Mononuclear cell (primary cell): ENCODE data around the gene HOXA10. TPM values are rescaled to one million over a fixed set of nuclear protein-coding genes. Genes with fewer than 3 reads are reported as not detected.

Source experiments
- H3K27me3 ChIP-seq: 2 replicates; pipeline ENCODE4 v1.6.0; 2011; ENCODE audit warnings: low read length, control low read depth; ENCODE audit not compliant: insufficient read depth
- H3K4me1 ChIP-seq: 2 replicates; pipeline ENCODE4 v1.5.1; 2011; ENCODE audit warnings: mild to moderate bottlenecking, low read length, control low read depth; ENCODE audit not compliant: insufficient read depth
- H3K4me3 ChIP-seq: 2 replicates; pipeline ENCODE4 v1.5.1; 2011; ENCODE audit warnings: mild to moderate bottlenecking, low read length, moderate library complexity
- H3K9me3 ChIP-seq: 2 replicates; pipeline ENCODE4 v1.5.1; 2011; ENCODE audit warnings: low read depth, mild to moderate bottlenecking, control low read depth, low read length
- total RNA-seq: library from RNA; depleted of rRNA; stranded (reverse); fragments of >200 nt; gene quantifications from one replicate; pipeline ENCODE4 v1.2.3, GENCODE V29; 2012

The HOXA10 gene
- total RNA-seq = 0.63 TPM

DNA sequence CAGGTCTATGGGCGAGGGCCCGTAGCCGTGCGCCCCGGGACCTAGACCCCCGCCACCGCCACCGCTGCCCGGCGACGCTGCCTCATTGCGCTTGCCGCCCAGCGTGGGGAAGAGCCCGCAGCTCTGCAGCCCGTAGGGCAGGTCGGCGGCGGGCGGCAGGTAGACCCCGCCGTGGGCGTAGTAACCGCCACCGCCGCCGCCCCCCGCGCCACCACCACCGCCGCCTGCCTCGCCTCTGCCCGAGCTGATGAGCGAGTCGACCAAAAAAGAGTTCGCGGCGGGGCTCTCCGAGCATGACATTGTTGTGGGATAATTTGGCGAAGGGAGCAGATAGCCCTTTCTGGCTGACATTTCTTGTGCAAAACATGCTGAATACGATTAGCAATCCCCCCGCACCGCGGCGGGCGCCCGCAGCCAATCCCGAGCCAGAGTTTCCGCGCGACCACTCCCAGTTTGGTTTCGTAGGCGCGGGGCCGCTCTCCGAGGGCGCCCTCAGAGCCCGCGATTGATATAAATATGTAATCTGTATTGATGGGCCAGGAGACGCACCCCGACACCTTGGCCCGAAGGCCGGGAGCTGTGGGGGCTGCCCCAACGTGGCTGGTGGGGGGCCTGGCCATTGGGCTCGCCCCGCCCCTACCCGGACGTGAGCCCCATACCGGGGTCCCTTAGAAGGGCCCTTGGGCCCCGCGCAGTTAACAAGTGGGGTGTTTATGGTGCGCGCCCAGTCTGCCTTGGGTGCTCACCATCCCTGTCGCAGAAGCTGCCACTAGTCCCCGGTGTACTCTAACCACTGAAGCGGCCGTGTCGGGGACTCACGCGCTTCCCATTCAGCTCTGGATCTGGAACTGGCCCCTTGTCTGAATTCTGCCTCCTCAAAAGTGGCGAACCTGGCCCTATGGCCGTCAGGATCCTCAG is at the start of gene HOXA10:
Gene HOXA10, minus strand, starts transcription at position 365 of the 918 bp plus-strand sequence. Its CDS starts 14 bp downstream, at position 351.
- H3K27me3 ChIP-seq = peaks cover 90% of the 10 kb centered on the region
- H3K4me1 ChIP-seq = peaks cover 44% of the 10 kb centered on the region
- H3K9me3 ChIP-seq = no peaks in the 10 kb centered on the region
- peak within 1 kb of the TSS; percentile 13 for H3K4me3 ChIP-seq

DNA sequence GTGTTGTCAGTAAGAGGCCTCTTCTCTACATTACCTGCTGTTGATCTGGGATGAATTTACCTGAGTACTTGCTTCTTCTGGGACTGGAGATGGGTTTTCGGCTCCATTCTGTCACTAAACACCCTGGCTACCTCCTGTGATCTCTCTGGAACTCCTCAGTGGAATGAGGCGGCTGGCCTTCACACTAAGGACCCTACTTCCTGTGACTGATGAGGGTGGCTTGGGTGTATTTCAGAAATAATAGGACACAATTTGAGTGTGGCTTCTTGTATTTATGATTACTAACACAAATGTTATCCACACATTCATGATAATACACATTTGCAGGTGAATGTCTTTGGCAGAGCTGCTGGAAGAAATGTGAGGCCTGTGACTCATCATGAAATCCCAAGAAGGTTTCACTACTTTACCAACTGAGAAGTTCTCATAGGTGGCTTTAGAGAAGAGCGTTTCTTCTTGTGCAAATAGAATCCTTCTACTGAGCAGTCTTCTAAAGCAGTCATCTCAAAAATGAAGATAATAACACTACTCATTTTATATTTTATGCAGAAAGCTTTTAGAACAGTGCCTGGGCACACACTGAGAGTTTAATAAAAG is 47.2 kb upstream of the HOXA10 start:
- Histone ChIP-seq H3K9me3 (no peaks in the 10 kb centered on the region), H3K4me3 (no peak overlapping the region), H3K4me1 (peaks cover 6% of the 10 kb centered on the region), H3K27me3 (peaks cover 95% of the 10 kb centered on the region)

DNA sequence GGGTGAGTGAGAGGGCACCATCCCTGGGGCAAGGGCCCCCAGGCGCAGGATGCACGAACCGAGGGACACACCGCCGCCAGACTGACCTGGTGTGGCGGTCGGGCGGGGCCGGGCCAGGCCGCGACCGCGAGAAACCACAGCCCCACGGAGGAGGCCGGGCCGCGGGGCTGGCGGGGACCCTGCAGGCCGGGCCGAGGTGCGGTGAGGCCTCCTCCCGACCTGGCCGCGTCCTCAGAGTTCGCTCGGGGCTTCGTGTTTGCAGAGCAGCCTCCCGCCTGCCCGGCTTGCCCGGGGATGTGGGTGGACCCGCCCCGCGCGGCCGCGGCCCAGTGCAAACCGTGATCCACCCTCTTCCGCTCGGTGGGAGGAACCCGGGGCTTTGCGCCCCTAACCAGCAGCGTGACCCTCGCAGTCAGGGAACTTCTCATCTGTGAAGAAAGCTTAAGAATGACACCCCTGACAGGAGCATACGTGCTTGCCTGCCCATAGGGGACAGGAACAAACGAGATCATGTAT is 46.4 kb upstream of the HOXA10 start:
- H3K4me1 ChIP-seq = peaks cover 6% of the 10 kb centered on the region
- no peaks in the 10 kb centered on the region for H3K9me3 ChIP-seq
- peaks cover 91% of the 10 kb centered on the region for H3K27me3 ChIP-seq
- H3K4me3 ChIP-seq = no peak overlapping the region

DNA sequence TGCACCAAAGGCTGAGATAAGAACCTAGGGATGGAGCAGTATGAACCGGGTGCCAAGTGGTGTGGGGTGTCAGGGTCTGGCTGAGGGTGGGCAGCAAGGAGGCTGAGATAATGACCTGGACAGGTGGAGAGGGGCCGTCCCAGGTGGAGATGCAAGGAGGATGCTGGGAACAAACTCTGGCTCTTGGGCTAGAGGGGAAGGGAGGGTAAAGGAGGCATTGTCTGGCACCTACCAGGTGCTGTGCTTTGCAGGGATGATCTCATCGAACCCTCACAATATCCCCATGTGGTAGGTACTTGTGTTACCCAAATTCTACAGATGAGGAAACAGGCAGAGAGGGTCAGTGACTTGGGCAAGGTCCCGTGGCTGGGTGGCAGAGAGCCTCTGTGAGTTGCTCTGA is 45.7 kb upstream of the HOXA10 start:
- Histone ChIP-seq H3K4me1 (peaks cover 6% of the 10 kb centered on the region), H3K9me3 (no peaks in the 10 kb centered on the region), H3K4me3 (no peak overlapping the region), H3K27me3 (peaks cover 91% of the 10 kb centered on the region)

DNA sequence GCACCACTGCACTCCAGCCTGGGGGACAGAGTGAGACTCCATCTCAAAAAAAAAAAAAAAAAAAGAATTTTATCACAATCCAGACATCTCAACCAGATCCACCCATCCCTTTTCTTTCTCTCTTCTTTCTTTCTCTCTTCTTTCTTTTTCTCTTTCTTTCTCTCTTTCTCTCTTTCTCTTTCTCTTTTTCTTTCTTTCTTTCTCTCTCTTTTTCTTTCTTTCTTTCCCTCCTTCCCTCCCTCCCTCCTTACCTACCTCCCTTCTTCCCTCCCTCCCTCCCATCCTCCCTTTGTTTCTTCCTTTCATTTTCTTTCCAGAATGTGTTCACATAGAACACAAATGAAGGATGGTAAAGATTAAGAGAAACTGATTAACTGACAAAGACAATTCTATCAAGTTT is 43.8 kb upstream of the HOXA10 start:
- H3K4me1 ChIP-seq = peaks cover 6% of the 10 kb centered on the region
- H3K4me3 ChIP-seq = no peak overlapping the region
- peaks cover 91% of the 10 kb centered on the region for H3K27me3 ChIP-seq
- no peaks in the 10 kb centered on the region for H3K9me3 ChIP-seq

DNA sequence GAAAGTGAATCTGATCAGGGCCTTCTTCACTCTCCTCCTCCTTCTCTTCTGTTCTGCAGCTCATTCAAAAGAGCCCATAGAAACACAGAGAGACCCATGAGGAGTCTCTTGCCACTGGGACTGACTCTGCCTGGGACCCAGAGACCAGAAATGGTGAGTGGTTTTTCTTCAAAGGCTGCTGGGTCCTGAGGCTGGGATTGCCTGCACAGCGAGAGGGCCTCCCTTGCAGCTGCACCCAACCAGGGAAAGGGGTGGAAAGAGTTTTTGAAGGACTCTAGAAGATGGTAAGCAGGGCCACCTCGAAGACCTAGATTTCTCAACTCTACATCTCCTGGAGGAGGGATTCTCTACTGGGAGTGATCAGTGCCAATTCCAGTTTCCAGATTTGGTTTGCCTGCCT is 41.2 kb upstream of the HOXA10 start:
- peaks cover 7% of the 10 kb centered on the region for H3K4me1 ChIP-seq

DNA sequence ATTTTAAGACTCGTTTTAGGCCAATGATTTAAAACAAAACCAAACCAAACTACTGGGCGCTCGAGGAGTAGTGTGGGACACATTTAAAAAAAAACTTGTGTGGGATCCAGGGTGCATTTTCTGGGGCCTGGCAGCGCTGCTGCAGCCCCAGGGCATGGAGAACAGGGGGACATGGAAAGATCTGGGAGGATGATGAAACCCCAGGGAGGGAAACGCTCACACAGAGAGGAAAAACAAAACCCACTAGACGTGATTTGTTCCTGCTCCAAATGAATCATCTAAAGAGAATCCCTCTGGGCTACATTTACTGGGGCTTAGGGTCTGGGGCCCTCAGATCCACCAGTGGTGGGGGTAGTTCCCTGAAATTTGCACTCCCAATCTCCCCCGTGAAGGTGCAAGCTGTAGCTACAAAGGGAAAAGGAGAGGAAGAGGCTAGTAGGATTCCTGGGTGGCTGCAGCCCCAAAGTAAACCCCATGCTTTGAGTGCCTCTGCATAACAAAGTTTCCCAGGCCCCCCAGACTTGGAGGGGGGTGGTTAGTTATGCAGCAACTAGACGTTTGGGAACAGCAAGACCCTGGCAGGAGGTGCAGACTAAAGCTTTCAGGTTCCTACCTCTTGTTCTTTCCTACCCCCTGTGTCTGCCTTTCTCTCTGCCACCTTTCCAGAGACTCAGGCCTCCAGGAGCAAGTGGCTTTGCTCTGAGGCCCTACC is 40.3 kb upstream of the HOXA10 start:
- peaks cover 90% of the 10 kb centered on the region for H3K27me3 ChIP-seq
- no peaks in the 10 kb centered on the region for H3K9me3 ChIP-seq
- H3K4me1 ChIP-seq = peaks cover 8% of the 10 kb centered on the region
- no peak overlapping the region for H3K4me3 ChIP-seq

More for the DNA sequence above, 41.2 kb upstream of the HOXA10 start:
- H3K4me3 ChIP-seq = no peak overlapping the region
- peaks cover 91% of the 10 kb centered on the region for H3K27me3 ChIP-seq
- no peaks in the 10 kb centered on the region for H3K9me3 ChIP-seq

DNA sequence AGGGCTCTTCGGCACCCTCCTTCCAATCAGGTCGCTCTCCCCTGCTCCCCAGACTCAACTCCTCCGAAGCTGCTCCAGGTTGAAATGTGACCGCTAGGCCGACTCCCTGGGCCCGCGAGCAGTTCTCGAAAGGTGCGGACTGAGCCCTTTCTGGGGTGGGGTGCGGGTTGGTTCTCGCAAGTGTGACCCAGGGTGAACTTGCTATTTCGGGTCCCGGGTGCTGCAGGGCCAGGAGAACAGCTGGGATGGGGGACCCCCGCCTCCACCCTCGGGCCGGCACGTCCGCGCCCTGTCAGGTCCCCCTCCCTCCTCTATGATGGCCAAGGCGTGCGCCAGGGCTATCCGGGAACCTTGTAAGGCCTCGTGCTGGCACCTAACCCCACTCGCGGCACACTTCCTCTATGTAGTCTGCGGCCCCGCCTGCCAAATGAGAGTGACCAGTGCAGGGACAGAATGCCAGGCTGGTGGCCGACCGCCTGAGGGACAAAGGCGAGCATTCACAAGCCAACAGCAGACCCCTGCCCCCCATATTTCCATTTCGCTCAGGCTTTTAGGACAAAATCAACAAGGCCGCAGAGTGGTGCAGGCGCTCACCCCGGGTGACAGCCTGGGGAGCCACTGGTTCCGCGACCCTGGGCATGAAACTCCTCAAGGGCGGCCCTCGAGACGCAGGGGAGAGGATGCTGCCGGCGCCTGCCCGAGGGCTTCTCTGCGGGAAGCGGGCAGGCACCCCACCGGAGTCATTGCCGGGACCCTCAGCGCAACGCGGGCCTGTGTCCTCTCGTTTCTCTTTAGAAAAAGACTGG is 39.5 kb upstream of the HOXA10 start:
- Histone ChIP-seq H3K4me1 (peaks cover 8% of the 10 kb centered on the region), H3K4me3 (no peak overlapping the region), H3K9me3 (no peaks in the 10 kb centered on the region), H3K27me3 (peaks cover 91% of the 10 kb centered on the region)

DNA sequence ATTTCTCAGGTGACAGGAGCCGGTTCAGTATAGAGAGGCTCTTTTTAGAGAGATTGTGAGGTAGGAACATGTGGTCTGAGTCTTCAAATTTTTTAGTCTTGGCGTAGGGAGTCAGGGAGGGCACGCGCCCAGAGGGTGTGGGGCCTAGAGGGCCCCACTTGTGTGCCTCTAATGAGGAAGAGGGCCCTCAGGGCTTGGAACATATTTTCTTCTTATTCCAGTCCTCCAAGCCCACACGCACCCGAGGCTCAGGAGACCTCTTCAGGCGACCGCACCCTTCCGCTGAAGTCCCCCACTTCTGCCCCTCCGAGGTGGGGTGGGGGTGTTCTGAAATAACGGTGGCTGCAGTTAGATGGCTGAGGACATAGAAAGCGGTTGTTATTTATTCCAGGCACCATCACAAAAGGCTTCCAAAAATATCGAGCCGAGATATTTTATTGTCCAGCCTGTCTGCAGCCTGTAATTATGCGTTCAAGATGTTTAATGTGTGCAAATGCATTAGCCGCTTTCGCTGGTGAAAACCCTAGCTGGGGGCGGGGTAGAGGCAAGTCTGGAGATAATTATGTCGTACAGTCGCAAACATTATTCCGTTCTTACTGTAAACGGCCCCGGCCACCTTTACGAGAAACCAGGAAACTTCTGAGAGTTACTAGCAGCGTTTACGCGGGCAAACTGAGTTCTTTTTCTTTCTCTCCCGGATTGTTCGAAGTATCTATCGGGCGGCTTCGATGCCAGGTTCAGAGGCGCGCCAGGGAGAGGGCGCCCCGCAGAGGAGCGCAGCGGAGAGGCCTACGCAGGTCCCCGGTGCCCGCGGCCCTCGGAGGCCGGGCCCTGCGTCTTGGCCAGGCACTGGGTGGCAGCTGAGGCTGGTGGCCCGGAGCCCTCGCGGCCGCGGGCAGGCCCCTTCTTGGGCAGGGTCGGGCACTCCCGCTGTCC is 38.6 kb upstream of the HOXA10 start:
- H3K4me3 ChIP-seq = no peak overlapping the region
- peaks cover 8% of the 10 kb centered on the region for H3K4me1 ChIP-seq
- H3K9me3 ChIP-seq = no peaks in the 10 kb centered on the region
- peaks cover 93% of the 10 kb centered on the region for H3K27me3 ChIP-seq

DNA sequence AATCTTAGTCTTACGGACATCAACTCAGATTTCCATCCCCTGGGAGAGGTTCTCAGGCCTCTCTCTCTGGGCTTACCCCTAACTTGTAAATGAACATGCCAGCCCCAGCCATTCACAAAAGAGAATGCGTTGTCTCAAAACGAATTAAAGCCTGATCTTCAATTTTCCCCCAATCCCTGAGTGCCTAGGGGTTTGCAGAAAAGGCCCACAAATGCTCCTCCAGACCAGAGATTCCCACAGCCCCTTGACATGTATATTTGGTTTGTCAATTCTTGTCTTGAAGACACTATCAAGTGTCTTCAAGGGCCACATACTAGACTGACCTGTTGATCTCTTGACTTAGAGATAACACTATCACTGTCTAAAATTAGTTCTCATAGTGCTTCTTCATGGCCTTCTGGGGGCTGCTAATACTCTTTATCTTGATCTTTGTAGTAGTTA is 37.7 kb upstream of the HOXA10 start:
- Histone ChIP-seq H3K9me3 (no peaks in the 10 kb centered on the region), H3K4me3 (no peak overlapping the region), H3K27me3 (peaks cover 95% of the 10 kb centered on the region), H3K4me1 (peaks cover 8% of the 10 kb centered on the region)

DNA sequence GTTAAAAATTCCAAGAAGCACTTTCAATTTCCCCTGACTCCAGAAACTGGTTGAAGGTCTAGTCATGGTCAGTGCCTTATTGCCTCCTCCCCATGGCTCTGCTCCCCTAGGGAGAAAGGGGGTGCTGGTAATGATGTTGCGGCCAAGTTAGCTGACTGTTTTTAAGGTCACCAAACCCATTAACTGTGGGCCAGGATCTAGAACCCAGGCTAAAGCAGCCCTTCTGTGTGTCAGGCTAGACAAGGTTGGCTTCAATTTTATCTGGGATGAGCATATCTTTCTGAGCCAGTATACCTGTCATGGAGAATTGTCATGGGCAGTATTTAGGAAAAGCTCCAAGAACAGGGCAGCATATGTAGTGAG is 36.9 kb upstream of the HOXA10 start:
- peaks cover 98% of the 10 kb centered on the region for H3K27me3 ChIP-seq
- H3K4me3 ChIP-seq = no peak overlapping the region
- H3K4me1 ChIP-seq = peaks cover 8% of the 10 kb centered on the region
- H3K9me3 ChIP-seq = no peaks in the 10 kb centered on the region

DNA sequence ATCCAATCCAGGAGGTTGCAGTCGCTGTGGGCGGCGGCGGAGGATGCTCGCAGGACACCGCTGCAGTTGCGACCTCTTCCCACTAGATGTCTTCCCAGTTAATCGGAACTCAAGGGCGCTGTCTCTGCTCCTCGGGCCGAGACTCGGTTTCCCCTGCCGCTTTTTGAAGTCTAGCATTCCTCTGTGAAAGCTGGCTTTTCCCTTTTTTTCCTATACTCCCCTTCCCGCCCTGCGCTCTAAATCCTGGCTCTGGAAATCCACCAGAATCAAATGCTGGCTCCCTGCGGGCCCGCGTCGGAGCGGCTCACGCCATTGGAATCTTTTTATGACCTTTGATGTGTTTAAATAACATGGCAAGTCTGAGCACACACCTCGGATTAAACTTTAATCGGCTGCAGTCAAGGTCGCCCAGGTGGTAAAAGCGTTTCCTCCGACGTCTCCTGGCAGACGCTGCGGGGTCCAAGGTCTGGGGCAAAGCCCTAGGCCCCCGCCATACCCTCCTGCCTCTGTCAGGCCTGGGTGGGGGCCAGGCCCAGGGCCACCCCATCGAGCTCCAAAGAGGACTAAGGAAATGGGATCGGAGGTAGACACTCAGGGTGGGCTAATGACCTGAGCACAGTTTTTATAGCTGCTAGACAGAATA is 36.4 kb upstream of the HOXA10 start:
- Histone ChIP-seq H3K4me3 (no peak overlapping the region), H3K27me3 (peaks cover 99% of the 10 kb centered on the region), H3K4me1 (peaks cover 8% of the 10 kb centered on the region), H3K9me3 (no peaks in the 10 kb centered on the region)

DNA sequence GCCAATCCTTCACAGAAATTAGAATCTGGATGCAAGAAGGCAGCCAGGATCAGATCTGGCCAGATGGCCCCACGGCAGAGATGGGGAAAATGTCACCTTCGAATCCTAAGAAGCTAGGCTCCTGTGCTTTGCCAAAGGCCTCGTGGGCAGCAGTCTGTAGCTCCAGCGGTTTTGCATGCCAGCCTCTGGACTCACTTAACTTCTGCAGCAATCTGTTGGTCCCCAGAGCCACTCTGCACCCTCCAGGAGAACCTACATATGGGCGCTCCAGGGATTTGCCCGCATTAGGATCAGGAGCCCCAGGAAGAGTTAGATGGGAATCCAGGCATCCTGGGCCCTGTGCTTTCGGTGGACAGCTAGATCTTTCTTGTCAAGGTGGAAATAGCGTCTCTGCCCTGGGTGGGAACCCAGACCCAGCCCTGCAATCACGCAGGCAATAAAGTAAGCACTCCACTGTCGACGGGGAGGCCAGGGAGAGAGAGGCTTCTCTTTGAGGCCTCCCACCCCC is 35.9 kb upstream of the HOXA10 start:
- peaks cover 13% of the 10 kb centered on the region for H3K4me1 ChIP-seq
- no peaks in the 10 kb centered on the region for H3K9me3 ChIP-seq
- no peak overlapping the region for H3K4me3 ChIP-seq
- peaks cover 99% of the 10 kb centered on the region for H3K27me3 ChIP-seq
